Nephron (organoid): ENCODE measurements around the gene SNX11.
A peak's percentile ranks its signal among the peaks of the same experiment; 100 is the strongest.

Source experiments
- H3K27ac Mint-ChIP-seq, 3 experiments: 2 replicates each; pipeline ENCODE4 v1.8.0; 2020; ENCODE audit warnings: mixed read lengths in 3 of 3, mild to moderate bottlenecking in 2 of 3, moderate library complexity in 1 of 3
- H3K27me3 Mint-ChIP-seq: 2 replicates; pipeline ENCODE4 v1.8.0; 2021; ENCODE audit warnings: low read depth, mild to moderate bottlenecking, moderate library complexity, mixed read lengths
- H3K36me3 Mint-ChIP-seq: 2 replicates; pipeline ENCODE4 v1.8.0; 2020; ENCODE audit warnings: low read depth, mixed read lengths
- H3K4me1 Mint-ChIP-seq: 2 replicates; pipeline ENCODE4 v1.8.0; 2020; ENCODE audit warnings: mixed read lengths
- H3K4me3 Mint-ChIP-seq, 3 experiments: 2 replicates each; pipeline ENCODE4 v1.8.0; 2020; ENCODE audit warnings: mild to moderate bottlenecking in 3 of 3, mixed read lengths in 3 of 3, moderate library complexity in 2 of 3
- H3K9me3 Mint-ChIP-seq: 2 replicates; pipeline ENCODE4 v1.8.0; 2020; ENCODE audit warnings: mixed read lengths
- CTCF ChIP-seq, 3 experiments: fragments of 200-600 bp; sonication (generic); IDR thresholded peaks; one replicate each; pipeline ENCODE4 v1.5.0; 2021; ENCODE audit warnings: antibody characterized with exemption in 3 of 3; ENCODE audit not compliant: unreplicated experiment in 3 of 3

Gene SNX11

GRCh38 chr17:48143629-48144028 is 36.1 kb downstream of the SNX11 start:
- no peaks in the 10 kb centered on the region for H3K9me3 Mint-ChIP-seq
- TF ChIP-seq CTCF (IDR thresholded peaks at IDR 0.05; ENCODE audit: unreplicated experiment in 3 of 3): no peak

GRCh38 chr17:48144231-48144630 is 36.7 kb downstream of the SNX11 start:
- Mint-ChIP-seq H3K9me3 (no peaks in the 10 kb centered on the region), H3K4me1 (peaks cover 6% of the 10 kb centered on the region), H3K36me3 (no peaks in the 10 kb centered on the region), H3K27ac (no peak overlapping the region), H3K27me3 (peaks cover 65% of the 10 kb centered on the region), H3K4me3 (no peak overlapping the region)
- TF ChIP-seq CTCF (IDR thresholded peaks at IDR 0.05; ENCODE audit: unreplicated experiment in 3 of 3): no peak

More at GRCh38 chr17:48143629-48144028, 36.1 kb downstream of the SNX11 start:
- Mint-ChIP-seq H3K27ac (no peak overlapping the region), H3K27me3 (peaks cover 59% of the 10 kb centered on the region), H3K36me3 (no peaks in the 10 kb centered on the region), H3K4me3 (no peak overlapping the region), H3K4me1 (peaks cover 6% of the 10 kb centered on the region)

GRCh38 chr17:48144976-48145798 is 37.6 kb downstream of the SNX11 start:
- H3K27ac Mint-ChIP-seq: no peak overlapping the region
- peaks cover 6% of the 10 kb centered on the region for H3K4me1 Mint-ChIP-seq
- H3K9me3 Mint-ChIP-seq: no peaks in the 10 kb centered on the region
- H3K4me3 Mint-ChIP-seq: no peak overlapping the region
- no peak for TF ChIP-seq CTCF (IDR thresholded peaks at IDR 0.05; ENCODE audit: unreplicated experiment in 3 of 3)
- peaks cover 69% of the 10 kb centered on the region for H3K27me3 Mint-ChIP-seq
- no peaks in the 10 kb centered on the region for H3K36me3 Mint-ChIP-seq

- Mint-ChIP-seq H3K9me3 (no peaks in the 10 kb centered on the region), H3K27me3 (peaks cover 83% of the 10 kb centered on the region), H3K36me3 (no peaks in the 10 kb centered on the region), H3K4me1 (peaks cover 16% of the 10 kb centered on the region), H3K27ac (peak overlapping the region in 1 of 3 experiments; percentile 0), H3K4me3 (peak overlapping the region in 2 of 3 experiments; percentile 3 to 4)
- no peak for TF ChIP-seq CTCF (IDR thresholded peaks at IDR 0.05; ENCODE audit: unreplicated experiment in 3 of 3)
Observed at GRCh38 chr17:48148029-48148770, 40.6 kb downstream of the SNX11 start.

- peaks cover 84% of the 10 kb centered on the region for H3K27me3 Mint-ChIP-seq
- peak overlapping the region in 1 of 3 experiments; percentile 40 for H3K27ac Mint-ChIP-seq
- no peaks in the 10 kb centered on the region for H3K36me3 Mint-ChIP-seq
- peaks cover 24% of the 10 kb centered on the region for H3K4me1 Mint-ChIP-seq
- no peak overlapping the region for H3K4me3 Mint-ChIP-seq
- TF ChIP-seq CTCF (IDR thresholded peaks at IDR 0.05; ENCODE audit: unreplicated experiment in 3 of 3): no peak
- H3K9me3 Mint-ChIP-seq: no peaks in the 10 kb centered on the region
Observed at GRCh38 chr17:48148854-48149786, 41.6 kb downstream of the SNX11 start.
